Skin epidermis (tissue), 12 donors: ENCODE measurements around the gene SMAP2.
"Not testable (repeated sequence)": the region's sequence is repeated elsewhere in the genome, so short reads cannot be mapped to it uniquely, and the experiment has no call there.

Experiments
- H3K27ac ChIP-seq, 21 experiments: fragments of 200-600 bp; sonication (generic) in 11 of 21; one replicate each; pipeline ENCODE4 v1.5.0; 2020; ENCODE audit warnings: mild to moderate bottlenecking in 3 of 21, inconsistent platforms in 2 of 21, moderate library complexity in 2 of 21
- H3K4me3 ChIP-seq, 7 experiments: fragments of 200-600 bp; sonication (generic) in 2 of 7; one replicate each; pipeline ENCODE4 v1.5.0; 2020; ENCODE audit warnings: inconsistent platforms in 2 of 7, mild to moderate bottlenecking in 2 of 7, moderate library complexity in 1 of 7

SMAP2 gene

DNA sequence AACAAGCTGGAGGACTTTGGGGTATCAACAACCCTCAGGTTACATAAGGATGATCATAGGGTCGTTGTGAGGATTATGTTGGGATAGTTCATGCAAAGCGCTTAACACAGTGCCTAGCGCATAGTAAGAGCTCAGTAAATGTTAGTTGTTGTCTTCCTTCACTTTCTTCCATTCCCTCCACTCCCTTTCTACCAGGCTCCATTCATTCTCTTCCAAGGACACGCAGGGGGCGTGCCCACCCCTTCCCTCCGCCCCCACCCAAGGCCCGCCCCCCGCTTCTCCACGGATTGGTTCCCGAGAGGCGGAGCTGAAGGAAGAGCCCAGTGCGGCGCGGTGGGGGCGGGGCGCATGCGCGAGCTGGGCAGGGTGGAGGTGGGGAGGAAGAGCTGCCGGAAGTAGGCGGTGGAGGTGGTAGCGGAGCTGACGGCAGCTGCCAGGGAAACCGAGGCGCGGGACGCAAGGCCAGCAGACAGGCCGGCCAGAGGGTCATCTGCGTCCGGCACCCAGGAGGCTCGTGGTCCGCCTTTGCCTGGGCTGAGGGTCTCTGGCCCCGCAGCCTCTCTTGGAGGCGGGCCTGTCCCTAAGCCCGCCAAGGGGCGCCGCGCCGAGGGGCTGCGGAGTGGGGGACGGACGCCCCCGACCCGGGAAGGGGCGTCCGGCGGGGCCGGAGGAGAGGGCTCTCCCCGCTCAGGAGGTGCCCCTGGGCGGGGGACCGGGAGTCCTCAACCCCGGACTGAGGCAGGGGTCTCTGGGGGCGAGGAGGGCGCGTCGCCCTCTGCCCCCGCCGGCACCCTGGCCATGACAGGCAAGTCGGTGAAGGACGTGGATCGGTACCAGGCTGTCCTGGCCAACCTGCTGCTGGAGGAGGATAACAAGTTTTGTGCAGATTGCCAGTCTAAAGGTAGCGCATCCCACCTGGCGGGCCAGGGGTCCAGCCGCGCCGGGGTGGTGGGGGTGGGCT lies at the start of gene SMAP2:
SMAP2 (plus strand) TSS at position 405 of the 961 bp plus-strand sequence; CDS start at position 799, 394 bp downstream.
- H3K4me3 ChIP-seq: peak within 1 kb of the TSS; percentile 63 to 100 (median 95)
- peak within 1 kb of the TSS; percentile 78 to 100 (median 94) for H3K27ac ChIP-seq

DNA sequence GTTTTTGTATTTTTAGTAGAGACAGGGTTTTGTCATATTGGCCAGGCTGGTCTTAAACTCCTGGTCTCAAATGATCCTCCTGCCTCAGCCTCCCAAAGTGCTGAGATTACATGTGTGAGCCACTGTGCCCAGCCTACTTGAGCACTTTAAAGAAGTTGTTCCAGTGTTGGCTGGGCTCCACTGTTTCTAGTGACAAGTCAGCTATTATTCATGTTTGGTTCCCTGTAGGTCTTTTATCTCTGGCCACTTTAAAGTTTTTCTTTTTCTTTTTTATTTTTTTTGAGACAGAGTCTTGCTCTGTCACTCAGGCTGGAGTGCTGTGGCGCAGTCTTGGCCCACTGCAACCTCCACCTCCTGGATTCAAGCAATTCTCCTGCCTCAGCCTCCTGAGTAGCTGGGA lies 42.1 kb upstream of the SMAP2 start:
- not testable (repeated sequence) for H3K27ac ChIP-seq, H3K4me3 ChIP-seq

DNA sequence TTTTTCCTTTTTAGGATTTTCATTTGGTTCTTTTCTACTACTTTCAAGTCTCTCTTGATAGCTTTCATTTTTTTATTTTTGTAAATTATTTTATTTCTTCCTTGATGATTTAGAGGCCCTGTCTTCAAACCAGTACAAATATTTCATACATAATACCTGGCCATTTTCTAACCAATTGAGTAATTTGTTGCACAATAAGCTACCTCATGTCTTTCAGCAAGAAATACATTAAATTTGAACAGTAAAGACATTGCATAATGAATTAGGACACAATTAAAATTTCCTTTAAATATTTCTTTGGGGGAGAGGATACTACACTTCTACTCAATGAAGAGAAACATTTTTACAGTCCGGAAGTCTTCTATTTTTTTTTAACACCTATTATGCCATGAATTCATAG lies 40.8 kb upstream of the SMAP2 start:
- H3K27ac ChIP-seq: no peak overlapping the region
- H3K4me3 ChIP-seq: no peak overlapping the region

DNA sequence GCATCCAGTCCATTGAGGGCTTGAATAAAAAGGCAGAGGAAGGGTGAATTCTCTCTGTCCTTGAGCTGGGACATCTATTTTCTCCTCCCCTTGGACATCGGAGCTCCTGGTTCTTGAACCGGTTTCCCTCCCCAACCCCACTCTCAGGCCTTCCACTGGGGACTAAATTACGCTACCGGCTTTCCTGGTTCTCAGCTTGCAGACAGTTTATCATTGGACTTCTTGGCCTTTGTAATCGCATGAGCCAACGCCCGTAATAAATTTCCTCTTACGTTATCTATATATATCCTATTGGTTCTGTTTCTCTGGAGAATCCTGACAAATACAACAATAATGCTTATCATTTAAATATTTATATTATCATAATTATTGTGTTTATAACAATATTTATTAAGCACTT lies 36.1 kb upstream of the SMAP2 start:
- Histone ChIP-seq H3K27ac (no peak overlapping the region), H3K4me3 (no peak overlapping the region)

DNA sequence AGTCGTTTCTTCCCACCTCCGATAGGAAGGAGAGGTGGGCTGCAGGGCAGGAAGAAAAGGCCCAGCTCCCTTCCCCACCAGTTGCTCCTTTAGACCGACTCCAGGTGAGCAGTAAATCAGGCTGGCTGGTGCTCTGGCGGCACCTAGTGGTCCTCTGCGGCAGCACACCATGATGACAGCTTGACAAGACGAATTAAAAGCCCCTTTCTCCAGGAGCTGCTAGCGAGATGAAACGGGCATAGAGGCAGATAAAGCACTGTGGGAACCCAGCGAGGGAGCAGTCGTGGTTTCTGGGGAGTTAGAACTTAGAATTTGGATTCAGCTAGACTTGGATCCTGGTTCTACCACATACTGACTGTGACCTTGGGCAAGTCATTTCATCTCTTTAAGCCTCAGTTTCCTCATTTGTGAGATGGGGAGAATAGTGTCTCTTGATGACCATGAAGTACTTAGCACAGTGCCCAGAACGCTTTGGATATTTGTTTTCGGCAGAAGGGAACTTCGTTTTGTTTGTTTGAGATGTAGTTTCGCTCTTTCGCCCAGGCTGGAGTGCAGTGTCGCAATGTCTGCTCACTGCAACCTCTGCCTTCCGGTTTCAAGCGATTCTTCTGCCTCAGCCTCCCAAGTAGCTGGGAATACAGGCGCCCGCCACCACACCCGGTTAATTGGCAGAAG lies 34.6 kb upstream of the SMAP2 start:
- H3K4me3 ChIP-seq: peak overlapping the region in 1 of 7 experiments; percentile 14
- peak overlapping the region in 9 of 21 experiments; percentile 13 to 68 (median 52) for H3K27ac ChIP-seq

DNA sequence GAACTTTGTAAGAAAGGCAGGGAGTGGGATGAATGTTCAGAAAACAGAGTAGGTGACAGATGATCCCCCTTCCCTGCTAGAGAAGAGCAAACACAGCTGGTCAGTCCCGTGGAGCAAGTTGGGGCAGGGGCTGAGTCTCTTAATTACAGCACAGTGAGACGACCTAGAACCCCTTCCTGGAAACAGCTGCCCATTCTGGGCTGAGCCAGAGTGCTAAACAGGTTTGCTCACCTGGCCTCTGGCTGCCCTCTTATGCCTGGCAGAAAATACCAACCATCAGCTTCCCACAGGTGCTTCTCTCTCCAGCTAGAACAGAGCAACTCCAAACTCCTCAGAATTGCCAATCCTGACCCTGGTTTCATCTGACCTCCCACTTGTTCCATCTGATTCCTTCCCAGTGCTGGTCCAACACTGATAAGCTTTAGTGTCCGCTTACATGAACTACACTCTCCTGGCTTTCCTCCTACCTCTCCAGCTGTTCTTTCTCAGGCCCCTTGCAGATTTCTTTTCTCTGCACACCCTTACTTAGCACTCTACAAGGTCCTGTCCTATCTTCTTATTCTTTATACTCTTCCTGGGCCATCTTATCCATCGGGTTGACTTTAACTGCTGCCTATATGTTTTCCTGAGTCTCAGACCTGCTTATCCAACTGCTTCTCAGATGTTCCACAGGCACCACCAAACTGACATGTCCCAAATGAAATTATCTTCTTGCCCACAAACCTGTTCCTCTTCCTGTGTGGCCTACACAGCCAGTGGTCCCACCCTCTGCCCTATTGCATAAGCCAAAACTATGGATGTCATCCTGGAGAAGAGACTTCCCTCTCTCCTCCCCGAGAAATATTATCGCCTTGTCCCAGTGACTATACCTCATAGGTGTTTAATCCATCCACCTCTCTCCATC lies 33.9 kb upstream of the SMAP2 start:
- H3K4me3 ChIP-seq: no peak overlapping the region
- peak overlapping the region in 10 of 21 experiments; percentile 10 to 59 (median 46) for H3K27ac ChIP-seq

DNA sequence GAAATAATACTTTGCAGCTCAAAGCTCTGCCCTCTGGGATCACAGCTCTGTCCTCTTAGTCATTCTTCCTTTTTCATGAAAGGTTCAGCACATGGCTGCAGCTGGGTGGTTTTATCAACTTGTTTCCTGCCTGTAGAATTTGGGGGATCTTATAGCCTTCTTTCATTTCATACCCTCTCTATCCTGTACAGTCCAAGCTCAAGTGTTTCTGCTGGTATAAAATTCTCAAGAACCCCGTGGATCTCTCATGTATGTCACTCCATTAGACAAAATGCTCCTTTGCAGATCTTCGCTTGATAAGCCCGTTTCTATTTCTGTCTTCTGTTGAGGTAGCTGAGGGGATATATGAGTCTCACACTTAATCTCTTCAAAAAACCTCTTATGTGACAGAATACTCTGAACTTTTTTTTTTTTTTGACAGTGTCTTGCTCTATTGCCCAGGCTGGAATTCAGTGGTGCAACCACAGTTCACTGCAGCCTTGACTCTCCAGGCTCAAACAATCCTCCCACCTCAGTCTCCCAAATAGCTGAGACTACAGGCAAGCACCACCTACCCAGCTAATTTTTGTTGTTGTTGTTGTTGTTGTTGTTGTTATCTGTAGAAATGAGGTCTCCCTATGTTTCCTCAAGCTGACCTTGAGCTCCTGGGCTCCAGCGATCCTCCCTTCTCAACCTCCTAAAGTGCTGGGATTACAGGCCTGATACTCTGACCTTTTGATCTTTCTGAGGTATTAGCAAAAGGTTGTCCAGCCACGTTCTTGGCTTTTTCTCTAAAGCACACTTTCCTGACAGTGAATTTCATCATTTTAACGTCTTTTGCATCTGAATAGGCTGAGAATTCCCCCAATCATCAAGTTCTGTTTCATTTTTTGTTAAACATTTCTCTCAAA lies 31.8 kb upstream of the SMAP2 start:
- Histone ChIP-seq H3K4me3 (no peak overlapping the region), H3K27ac (peak overlapping the region in 7 of 21 experiments; percentile 6 to 74 (median 59))

DNA sequence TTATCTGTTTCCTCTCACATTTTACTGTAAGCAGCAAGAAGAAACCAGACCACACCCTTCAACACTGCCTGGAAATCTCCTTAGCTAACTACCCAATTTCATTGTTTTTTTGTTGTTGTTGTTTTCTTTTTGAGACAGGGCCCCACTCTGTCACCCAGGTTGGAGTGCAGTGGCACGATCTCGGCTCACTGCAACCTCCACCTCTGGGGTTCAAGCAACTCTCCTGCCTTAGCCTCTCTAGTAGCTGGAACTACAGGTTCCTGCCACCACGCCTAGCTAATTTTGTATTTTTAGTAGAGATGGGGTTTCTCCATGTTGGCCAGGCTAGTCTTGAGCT lies 31.2 kb upstream of the SMAP2 start:
- peak overlapping the region in 6 of 21 experiments; percentile 44 to 74 (median 59) for H3K27ac ChIP-seq

DNA sequence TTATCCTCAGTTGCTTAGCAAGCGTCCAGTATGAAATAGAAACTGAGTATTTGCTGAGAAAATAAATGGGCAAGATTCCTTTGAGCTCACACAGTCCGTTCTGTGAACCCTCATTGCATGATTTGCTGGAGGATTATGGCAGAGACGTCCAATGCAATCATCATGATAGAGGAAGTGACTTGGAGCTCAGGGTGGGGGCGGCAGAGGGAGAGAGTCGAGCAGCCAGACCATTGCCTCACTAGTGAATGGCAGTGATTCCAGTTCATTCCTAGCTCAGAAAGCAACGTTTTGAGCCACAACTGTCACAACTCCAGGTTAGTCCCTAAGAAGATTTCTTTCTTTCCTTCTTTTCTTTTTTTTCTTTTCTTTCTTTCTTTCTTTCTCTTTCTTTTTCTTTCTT lies 28.9 kb upstream of the SMAP2 start:
- H3K4me3 ChIP-seq: peak overlapping the region in 1 of 7 experiments; percentile 1
- H3K27ac ChIP-seq: peak overlapping the region in 7 of 21 experiments; percentile 3 to 62 (median 17)

More for the DNA sequence above, 31.2 kb upstream of the SMAP2 start:
- H3K4me3 ChIP-seq: not testable (repeated sequence)

DNA sequence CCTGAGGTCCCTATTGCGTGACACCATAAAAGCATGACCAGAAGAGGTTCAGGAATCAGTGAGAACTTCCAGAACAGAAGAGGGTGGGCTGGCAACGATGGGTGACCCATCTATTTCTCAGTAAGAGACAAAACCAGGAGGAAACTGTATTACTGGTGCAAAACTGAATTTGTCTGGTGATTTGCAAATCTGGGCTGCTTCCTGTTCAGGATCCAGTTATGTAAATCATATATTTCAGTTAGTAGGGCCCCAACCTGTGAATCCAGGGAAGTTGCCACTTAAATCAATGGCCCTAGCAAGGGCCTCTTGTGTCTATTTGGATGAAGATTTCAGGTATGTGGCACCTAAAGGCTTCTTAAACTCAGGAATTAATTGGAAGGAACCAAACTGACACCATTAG lies 23.1 kb upstream of the SMAP2 start:
- H3K27ac ChIP-seq: no peak overlapping the region
- no peak overlapping the region for H3K4me3 ChIP-seq

DNA sequence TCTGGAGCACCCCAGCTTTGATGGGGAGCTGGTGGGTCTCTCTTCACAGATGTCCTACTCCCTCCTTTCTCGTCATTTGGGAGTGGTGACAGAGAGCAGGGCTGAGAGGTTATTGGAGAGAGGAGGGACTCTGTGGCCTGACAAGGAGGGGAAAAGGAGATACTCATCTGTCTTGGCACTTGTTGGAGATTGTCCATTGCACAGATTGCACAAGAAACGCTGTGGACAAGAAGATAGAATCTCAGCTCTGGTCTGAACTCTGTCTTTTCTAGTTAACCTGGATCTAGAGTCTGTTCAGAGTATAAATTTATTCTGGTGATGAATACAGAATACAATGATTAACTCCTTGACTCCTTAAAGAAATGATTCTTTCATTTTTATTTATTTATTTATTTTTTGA lies 22.4 kb upstream of the SMAP2 start:
- peak overlapping the region in 1 of 21 experiments; percentile 29 for H3K27ac ChIP-seq
- no peak overlapping the region for H3K4me3 ChIP-seq

DNA sequence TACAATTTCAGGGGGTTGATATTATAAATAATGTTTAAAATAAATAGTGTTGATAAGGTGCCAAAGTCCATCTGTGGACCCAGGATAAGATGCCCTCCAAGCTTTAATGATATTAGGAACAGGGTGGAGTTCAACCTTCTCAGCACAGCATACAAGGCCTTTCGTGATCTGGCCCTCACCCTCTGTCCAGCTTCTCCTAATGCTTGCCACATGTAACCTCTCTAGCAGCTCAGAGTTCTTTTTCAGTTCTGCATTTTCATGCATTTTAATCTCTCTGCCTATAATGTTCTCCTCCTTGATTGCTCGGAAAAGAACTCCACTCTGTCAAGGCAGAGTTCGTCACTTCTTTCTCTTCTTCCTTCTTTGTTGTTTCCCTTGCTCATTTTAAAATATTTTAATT lies 21.4 kb upstream of the SMAP2 start:
- Histone ChIP-seq H3K4me3 (no peak overlapping the region), H3K27ac (peak overlapping the region in 3 of 21 experiments; percentile 39 to 61 (median 58))

DNA sequence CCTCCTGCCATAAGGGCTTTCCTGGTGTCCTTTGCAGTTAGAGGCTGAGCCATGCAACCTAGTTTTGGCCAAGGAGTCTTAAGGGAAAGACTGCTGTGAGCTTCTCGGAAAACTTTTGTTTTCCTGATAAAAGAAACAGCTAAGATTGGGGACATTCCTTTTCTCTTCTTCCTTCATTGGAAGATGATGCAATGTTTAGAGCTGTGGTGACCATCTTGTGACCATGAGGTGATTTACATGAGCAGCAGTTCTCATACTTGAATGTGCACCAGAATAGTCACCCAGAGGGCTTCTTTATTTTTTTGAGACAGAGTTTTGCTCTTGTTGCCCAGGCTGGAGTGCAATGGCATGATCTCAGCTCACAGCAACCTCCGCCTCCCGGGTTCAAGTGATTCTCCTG lies 20.4 kb upstream of the SMAP2 start:
- Histone ChIP-seq H3K27ac (peak overlapping the region in 6 of 21 experiments; percentile 26 to 63 (median 50)), H3K4me3 (no peak overlapping the region)

DNA sequence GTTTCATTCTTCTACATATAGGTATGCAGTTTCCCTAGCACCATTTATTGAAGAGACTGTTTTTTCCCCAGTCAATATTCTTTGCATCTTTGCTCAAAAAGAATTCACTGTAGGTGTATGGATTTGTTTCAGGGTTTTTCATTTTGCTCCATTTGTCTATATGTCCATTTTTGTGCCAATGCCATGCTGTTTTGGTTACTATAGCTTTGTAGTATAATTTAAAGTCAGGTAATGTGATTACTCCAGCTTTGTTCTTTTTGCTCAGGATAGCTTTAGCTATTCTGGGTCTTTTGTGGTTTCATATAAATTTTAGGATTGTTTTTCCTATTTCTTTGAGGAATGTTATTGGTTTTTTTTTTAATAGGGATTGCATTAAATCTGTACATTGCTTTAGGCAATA lies 15.9 kb upstream of the SMAP2 start:
- no peak overlapping the region for H3K4me3 ChIP-seq
- no peak overlapping the region for H3K27ac ChIP-seq

DNA sequence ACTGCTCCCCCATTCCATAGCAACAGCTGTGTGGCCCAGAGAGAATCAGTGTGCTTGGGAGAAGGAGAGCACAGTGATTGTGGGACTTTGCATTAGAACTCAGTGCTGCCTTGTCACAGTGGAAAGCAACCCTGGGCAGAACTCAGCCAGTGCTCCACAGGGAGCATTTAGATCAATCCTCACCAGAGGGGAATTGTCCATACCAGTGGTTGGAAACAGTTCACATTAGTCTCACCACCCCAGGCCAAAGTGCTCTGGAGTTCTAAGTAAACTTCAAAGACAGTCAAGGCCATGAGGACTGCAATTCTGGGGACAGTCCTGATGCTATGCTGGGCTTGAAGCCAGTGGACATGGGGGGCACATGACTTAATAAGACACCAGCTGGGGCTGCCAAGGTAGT lies 12.9 kb upstream of the SMAP2 start:
- Histone ChIP-seq H3K27ac (no peak overlapping the region), H3K4me3 (no peak overlapping the region)

DNA sequence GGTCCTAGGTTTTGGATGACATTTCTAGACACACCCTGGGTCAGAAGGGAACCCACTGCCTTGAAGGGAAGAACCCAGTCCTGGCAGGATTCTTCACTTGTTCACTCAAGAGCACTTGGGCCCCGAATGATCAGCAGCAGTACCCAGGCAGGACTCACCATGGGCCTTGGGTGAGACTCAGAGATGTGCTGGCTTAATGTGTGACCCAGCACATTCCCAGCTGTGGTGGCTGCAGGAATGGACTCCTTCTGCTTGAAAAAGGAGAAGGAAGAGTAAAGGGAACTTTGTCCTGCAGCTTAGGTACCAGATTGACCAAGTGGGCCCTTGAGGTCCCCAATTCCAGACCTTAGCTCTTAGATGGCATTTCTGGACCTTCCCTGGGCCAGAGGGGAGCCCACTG lies 12.3 kb upstream of the SMAP2 start:
- Histone ChIP-seq H3K27ac (no peak overlapping the region), H3K4me3 (no peak overlapping the region)

DNA sequence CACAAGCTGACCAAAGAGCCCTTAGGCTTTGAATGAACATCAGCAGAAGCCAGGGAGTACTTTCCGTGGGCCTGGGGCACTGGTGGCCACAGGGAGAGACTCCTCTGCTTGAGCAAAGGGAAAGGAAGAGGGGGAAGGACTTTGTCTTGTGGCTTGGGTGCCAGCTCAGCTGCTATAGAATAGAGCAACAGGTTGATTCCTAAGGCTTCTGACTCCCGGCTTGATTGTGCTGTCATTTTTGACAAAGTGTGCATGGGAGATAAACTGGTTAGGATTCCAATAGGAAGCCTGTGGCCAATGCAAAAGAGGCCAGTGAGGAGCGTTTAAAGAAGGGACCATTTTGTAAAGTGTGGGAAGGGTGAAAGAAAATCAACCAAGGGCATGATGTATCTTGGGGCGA lies 11.9 kb upstream of the SMAP2 start:
- Histone ChIP-seq H3K4me3 (no peak overlapping the region), H3K27ac (no peak overlapping the region)

DNA sequence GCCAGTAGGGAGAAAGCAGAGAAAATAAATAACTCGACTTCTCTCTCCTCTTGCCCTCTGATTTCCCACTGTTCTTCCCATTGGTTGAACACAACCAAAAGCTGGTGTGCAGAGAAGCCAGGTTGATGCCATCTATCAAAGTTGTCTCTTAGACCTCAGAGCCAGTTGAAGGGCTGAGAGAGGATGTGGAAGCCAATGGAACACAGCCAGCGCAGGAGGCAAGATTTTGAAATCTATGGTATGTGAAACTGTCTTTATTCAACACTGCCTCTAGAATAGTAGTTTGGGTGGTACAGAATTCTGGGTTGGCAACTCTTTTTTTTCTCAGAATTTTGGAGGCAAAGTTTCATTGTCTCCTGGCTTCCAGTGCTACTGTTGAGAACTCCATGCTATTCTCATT lies 11.3 kb upstream of the SMAP2 start:
- Histone ChIP-seq H3K4me3 (no peak overlapping the region), H3K27ac (peak overlapping the region in 1 of 21 experiments; percentile 26)

DNA sequence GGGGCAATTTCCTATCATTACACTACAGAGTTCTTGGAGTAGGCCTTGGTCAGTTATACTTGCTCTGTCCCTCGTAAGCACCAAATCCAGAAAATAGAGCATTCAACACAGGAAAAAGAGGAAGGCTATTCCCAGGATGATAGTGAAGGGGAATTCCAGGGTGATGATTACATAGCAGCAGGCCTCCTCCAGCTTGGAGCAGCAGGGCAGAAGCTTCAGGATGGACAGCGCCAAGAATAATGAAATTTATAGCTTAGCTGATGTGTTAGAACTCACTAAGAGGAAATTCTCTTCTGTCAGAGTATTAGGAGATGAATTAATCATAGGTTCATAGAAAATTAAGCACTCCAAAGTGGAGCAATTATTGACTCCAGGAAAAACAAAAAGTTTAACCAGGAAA lies 10.8 kb upstream of the SMAP2 start:
- H3K4me3 ChIP-seq: no peak overlapping the region
- no peak overlapping the region for H3K27ac ChIP-seq
